GM06990 (cell line): Measurements from ENCODE around the gene PGLYRP3.

Experiments used
- DNase-seq: peaks from one replicate; pipeline ENCODE4 v3.0.0-alpha.2; 2011; ENCODE audit not compliant: insufficient read length; ENCODE audit errors: extremely low read depth
- H3K27me3 ChIP-seq: replicated peaks from 2 replicates; pipeline ENCODE4 v1.6.0; 2011; ENCODE audit warnings: low read length; ENCODE audit not compliant: control insufficient read depth, insufficient read depth
- H3K36me3 ChIP-seq: 2 replicates; pipeline ENCODE4 v1.5.1; 2011; ENCODE audit warnings: low read length; ENCODE audit not compliant: control insufficient read depth, insufficient read depth
- H3K4me3 ChIP-seq: replicated peaks from 2 replicates; pipeline ENCODE4 v1.5.1; 2011; ENCODE audit warnings: low read depth, mild to moderate bottlenecking, control low read depth, low read length
- TF ChIP-seq, protein P1 (sequence below): IDR thresholded peaks from 2 replicates; pipeline ENCODE4 v1.5.1; 2011; ENCODE audit warnings: low read length, control low read depth, mild to moderate bottlenecking, inconsistent platforms; ENCODE audit not compliant: insufficient read depth, poor library complexity, severe bottlenecking

The PGLYRP3 gene

DNA sequence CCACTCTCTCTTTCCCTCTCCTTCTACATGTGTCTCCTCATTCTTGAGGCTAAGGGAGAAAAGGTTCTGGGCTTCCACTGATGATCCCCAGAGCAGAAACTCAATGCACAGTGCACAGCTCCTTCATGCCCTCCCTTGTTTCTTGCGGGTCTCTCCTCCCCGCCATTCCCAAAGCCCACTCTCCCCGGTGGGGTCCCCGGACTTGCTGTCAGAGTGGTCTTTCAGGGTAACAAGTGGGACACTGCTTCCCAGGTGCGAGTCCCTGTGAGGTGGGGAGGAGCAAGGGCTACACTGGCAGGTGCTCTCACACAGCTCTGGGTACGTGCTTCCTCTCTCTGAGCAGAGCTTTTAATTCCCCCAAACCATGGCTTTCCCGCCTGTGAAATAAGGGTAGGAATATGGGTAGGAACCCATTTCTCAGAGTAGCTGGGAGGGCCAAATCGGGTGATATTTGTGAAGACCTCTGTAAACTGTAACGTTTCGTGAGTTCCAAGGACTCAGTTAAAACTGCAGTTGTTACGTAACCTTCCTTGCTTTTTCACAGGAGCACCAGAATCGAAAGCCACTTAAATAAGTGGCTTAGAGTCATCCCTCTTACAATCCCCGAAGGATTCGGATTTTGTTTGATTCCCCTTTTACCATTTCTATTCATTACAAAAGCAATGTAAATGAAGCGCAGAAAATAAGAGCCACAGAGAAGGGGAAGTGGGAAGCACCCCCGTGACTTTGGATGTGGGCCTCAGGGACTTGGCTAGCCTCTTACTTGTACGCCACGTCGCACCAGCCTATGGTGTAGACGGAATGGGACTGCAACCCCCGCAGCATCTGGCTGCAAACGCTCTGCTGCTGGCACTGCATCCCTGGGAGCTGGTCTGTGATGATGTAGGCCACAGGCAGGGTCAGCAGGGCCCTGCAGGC is 6.2 kb downstream of the PGLYRP3 start:
- TF ChIP-seq, protein P1, sequence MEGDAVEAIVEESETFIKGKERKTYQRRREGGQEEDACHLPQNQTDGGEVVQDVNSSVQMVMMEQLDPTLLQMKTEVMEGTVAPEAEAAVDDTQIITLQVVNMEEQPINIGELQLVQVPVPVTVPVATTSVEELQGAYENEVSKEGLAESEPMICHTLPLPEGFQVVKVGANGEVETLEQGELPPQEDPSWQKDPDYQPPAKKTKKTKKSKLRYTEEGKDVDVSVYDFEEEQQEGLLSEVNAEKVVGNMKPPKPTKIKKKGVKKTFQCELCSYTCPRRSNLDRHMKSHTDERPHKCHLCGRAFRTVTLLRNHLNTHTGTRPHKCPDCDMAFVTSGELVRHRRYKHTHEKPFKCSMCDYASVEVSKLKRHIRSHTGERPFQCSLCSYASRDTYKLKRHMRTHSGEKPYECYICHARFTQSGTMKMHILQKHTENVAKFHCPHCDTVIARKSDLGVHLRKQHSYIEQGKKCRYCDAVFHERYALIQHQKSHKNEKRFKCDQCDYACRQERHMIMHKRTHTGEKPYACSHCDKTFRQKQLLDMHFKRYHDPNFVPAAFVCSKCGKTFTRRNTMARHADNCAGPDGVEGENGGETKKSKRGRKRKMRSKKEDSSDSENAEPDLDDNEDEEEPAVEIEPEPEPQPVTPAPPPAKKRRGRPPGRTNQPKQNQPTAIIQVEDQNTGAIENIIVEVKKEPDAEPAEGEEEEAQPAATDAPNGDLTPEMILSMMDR = no peak
- DNase-seq = no peak
- H3K4me3 ChIP-seq = no peak overlapping the region
- H3K36me3 ChIP-seq = no peaks in the 10 kb centered on the region
- H3K27me3 ChIP-seq = 0 out of 2 replicates have a peak, but pooled peaks cover 1% of the 10 kb centered on the region

DNA sequence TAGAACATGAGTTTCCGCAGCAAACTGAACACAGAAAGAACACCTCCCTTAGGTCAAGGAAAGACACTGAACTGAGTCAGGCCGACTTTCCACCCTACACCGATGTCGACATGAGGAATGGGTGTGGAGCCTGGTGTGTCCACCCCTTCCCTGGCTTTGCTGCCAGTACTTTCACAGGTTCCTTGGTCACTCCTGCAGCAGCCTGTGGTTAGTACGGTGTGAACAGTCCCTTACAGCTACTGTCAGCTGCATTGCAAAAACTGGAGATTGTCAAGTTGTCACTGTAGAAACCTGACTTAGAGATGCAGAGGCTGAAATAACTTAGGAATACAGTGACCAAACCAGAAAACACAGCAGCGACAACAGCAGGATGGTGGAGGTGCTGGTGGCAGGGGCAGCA is 7.1 kb downstream of the PGLYRP3 start:
- no peaks in the 10 kb centered on the region for H3K36me3 ChIP-seq
- 0 out of 2 replicates have a peak, but pooled peaks cover 1% of the 10 kb centered on the region for H3K27me3 ChIP-seq
- no peak overlapping the region for H3K4me3 ChIP-seq
- TF ChIP-seq, protein P1 = no peak
- DNase-seq = no peak

DNA sequence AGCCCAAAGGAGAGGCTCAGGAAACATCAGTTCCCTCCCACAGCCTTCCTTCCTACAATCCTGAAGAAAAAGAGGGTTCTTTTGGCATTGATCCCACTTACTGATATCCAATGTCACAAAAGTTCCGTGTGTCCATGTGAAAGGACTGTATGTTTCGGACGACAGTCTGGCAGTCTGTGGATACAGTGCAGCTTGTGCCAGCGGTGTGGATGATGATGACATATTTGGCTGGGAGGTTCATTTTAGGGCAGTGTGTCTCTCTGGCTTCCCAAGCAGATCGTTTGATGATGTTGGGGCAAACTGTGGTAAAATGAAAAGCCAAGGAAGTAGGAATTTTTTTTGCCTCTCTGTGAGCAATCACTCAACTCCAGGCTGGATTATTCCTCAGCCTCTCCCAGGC is 10.4 kb downstream of the PGLYRP3 start:
- TF ChIP-seq, protein P1 = no peak
- H3K27me3 ChIP-seq = peaks cover 1% of the 10 kb centered on the region; the same call in 1 of the 2 replicates

DNA sequence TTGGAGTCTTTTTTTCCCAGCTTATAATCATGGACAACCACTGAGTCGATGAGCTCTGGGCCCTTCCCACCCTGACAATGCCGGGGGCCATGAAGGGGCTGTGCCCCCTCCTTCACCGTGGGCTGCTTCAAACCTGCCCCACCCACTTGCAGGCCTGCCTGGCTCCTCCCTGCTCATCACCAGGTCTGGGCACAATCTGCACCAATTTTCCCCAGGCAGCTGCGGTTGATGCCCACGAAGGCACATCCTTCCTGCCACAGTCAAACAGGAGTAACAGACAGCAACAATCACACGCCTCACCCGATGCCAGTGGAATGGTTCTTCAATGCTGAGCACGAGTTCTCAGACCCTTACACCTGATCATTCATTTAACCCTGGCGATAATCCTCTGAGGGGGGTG is 18.9 kb downstream of the PGLYRP3 start:
- Histone ChIP-seq H3K4me3 (no peak overlapping the region), H3K27me3 (no peaks in the 10 kb centered on the region; the same call in 1 of the 2 replicates), H3K36me3 (no peaks in the 10 kb centered on the region)
- TF ChIP-seq, protein P1 = no peak
- no peak for DNase-seq

More for the DNA sequence above, 10.4 kb downstream of the PGLYRP3 start:
- no peaks in the 10 kb centered on the region for H3K36me3 ChIP-seq
- DNase-seq = no peak
- H3K4me3 ChIP-seq = no peak overlapping the region

DNA sequence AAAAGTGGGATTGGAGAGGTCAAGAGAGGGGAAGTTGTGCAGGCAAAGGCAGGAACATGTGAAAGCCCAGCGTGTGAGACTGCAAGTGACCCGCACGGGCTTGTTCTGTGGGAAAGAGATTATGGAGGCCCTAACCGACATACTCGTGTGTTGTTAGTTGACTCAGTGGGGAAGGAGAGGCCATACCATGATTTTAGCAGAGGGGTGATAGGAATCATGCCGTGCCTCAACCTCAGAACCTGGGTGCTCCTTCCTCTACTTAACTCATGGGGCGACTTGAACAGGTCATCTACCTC is 19.3 kb downstream of the PGLYRP3 start:
- no peak for DNase-seq
- Histone ChIP-seq H3K36me3 (no peaks in the 10 kb centered on the region), H3K27me3 (no peaks in the 10 kb centered on the region; the same call in 1 of the 2 replicates), H3K4me3 (no peak overlapping the region)
- TF ChIP-seq, protein P1 = no peak
